ENCODE results near the gene SPINK2.

SPINK2 gene

GRCh38 chr4:56787380-56787779 lies 34.1 kb downstream of the SPINK2 start:
- no peaks in the 10 kb centered on the region for H3K27me3 ChIP-seq (ENCODE audit: control insufficient read depth, low read length)
- no peaks in the 10 kb centered on the region for H3K79me2 ChIP-seq (ENCODE audit: control insufficient read depth, low read length)
- H3K4me2 ChIP-seq (ENCODE audit: low read length), result no peak overlapping the region
- no peak overlapping the region for H3K27ac ChIP-seq (ENCODE audit: low read depth, low read length)
- H3F3A ChIP-seq (ENCODE audit: control insufficient read depth, insufficient read depth), result no peaks in the 10 kb centered on the region
- TF ChIP-seq CTCF (IDR thresholded peaks at IDR 0.05; ENCODE audit: low read depth, low read length, poor library complexity, severe bottlenecking) (no peak), EZH2phosphoT487 (IDR thresholded peaks at IDR 0.05; ENCODE audit: borderline replicate concordance, low read length) (no peak)
- H4K20me1 ChIP-seq (ENCODE audit: control insufficient read depth, insufficient read depth, low read depth, low read length), result no peaks in the 10 kb centered on the region
- no peak overlapping the region for H3K4me3 ChIP-seq (ENCODE audit: low read length)
- peaks cover 36% of the 10 kb centered on the region for H3K4me1 ChIP-seq (ENCODE audit: control insufficient read depth, low read length)
- no peaks in the 10 kb centered on the region for H3K9me3 ChIP-seq (ENCODE audit: control insufficient read depth, insufficient read depth, low read length)
- no peaks in the 10 kb centered on the region for H3K9me2 ChIP-seq (replicated peaks; ENCODE audit: control insufficient read depth, low read length)
- no peaks in the 10 kb centered on the region for H3K36me3 ChIP-seq (ENCODE audit: control insufficient read depth, low read length)

- no peaks in the 10 kb centered on the region for H3F3A ChIP-seq (ENCODE audit: control insufficient read depth, insufficient read depth)
- no peak overlapping the region for H3K27ac ChIP-seq (ENCODE audit: low read depth, low read length)
- H3K79me2 ChIP-seq (ENCODE audit: control insufficient read depth, low read length), result no peaks in the 10 kb centered on the region
- H3K4me3 ChIP-seq (ENCODE audit: low read length), result no peak overlapping the region
- no peaks in the 10 kb centered on the region for H3K9me3 ChIP-seq (ENCODE audit: control insufficient read depth, insufficient read depth, low read length)
- no peaks in the 10 kb centered on the region for H3K27me3 ChIP-seq (ENCODE audit: control insufficient read depth, low read length)
- H4K20me1 ChIP-seq (ENCODE audit: control insufficient read depth, insufficient read depth, low read depth, low read length), result no peaks in the 10 kb centered on the region
- no peak for TF ChIP-seq CTCF (IDR thresholded peaks at IDR 0.05; ENCODE audit: low read depth, low read length, poor library complexity, severe bottlenecking)
- no peak for TF ChIP-seq EZH2phosphoT487 (IDR thresholded peaks at IDR 0.05; ENCODE audit: borderline replicate concordance, low read length)
- H3K4me2 ChIP-seq (ENCODE audit: low read length), result no peak overlapping the region
- peaks cover 34% of the 10 kb centered on the region for H3K4me1 ChIP-seq (ENCODE audit: control insufficient read depth, low read length)
- H3K36me3 ChIP-seq (ENCODE audit: control insufficient read depth, low read length), result no peaks in the 10 kb centered on the region
- no peaks in the 10 kb centered on the region for H3K9me2 ChIP-seq (replicated peaks; ENCODE audit: control insufficient read depth, low read length)
Measured at GRCh38 chr4:56786955-56787354, 34.5 kb downstream of the SPINK2 start.

GRCh38 chr4:56783986-56784385 lies 37.5 kb downstream of the SPINK2 start:
- no peak overlapping the region for H3K27ac ChIP-seq (ENCODE audit: low read depth, low read length)
- H3K36me3 ChIP-seq (ENCODE audit: control insufficient read depth, low read length), result no peaks in the 10 kb centered on the region
- TF ChIP-seq CTCF (IDR thresholded peaks at IDR 0.05; ENCODE audit: low read depth, low read length, poor library complexity, severe bottlenecking) (no peak), EZH2phosphoT487 (IDR thresholded peaks at IDR 0.05; ENCODE audit: borderline replicate concordance, low read length) (no peak)

GRCh38 chr4:56782019-56782418 lies 39.5 kb downstream of the SPINK2 start:
- H4K20me1 ChIP-seq (ENCODE audit: control insufficient read depth, insufficient read depth, low read depth, low read length), result no peaks in the 10 kb centered on the region
- no peak overlapping the region for H3K27ac ChIP-seq (ENCODE audit: low read depth, low read length)
- H3K9me2 ChIP-seq (replicated peaks; ENCODE audit: control insufficient read depth, low read length), result no peaks in the 10 kb centered on the region
- H3K36me3 ChIP-seq (ENCODE audit: control insufficient read depth, low read length), result no peaks in the 10 kb centered on the region
- no peaks in the 10 kb centered on the region for H3K27me3 ChIP-seq (ENCODE audit: control insufficient read depth, low read length)
- no peak for TF ChIP-seq EZH2phosphoT487 (IDR thresholded peaks at IDR 0.05; ENCODE audit: borderline replicate concordance, low read length)
- no peak for TF ChIP-seq CTCF (IDR thresholded peaks at IDR 0.05; ENCODE audit: low read depth, low read length, poor library complexity, severe bottlenecking)
- no peaks in the 10 kb centered on the region for H3K9me3 ChIP-seq (ENCODE audit: control insufficient read depth, insufficient read depth, low read length)
- no peaks in the 10 kb centered on the region for H3F3A ChIP-seq (ENCODE audit: control insufficient read depth, insufficient read depth)
- H3K79me2 ChIP-seq (ENCODE audit: control insufficient read depth, low read length), result no peaks in the 10 kb centered on the region
- H3K4me1 ChIP-seq (ENCODE audit: control insufficient read depth, low read length), result no peaks in the 10 kb centered on the region
- no peak overlapping the region for H3K4me3 ChIP-seq (ENCODE audit: low read length)
- no peak overlapping the region for H3K4me2 ChIP-seq (ENCODE audit: low read length)

More at GRCh38 chr4:56783986-56784385, 37.5 kb downstream of the SPINK2 start:
- H4K20me1 ChIP-seq (ENCODE audit: control insufficient read depth, insufficient read depth, low read depth, low read length), result no peaks in the 10 kb centered on the region
- H3K4me1 ChIP-seq (ENCODE audit: control insufficient read depth, low read length), result peaks cover 11% of the 10 kb centered on the region
- no peaks in the 10 kb centered on the region for H3K79me2 ChIP-seq (ENCODE audit: control insufficient read depth, low read length)
- no peaks in the 10 kb centered on the region for H3K9me3 ChIP-seq (ENCODE audit: control insufficient read depth, insufficient read depth, low read length)
- no peak overlapping the region for H3K4me2 ChIP-seq (ENCODE audit: low read length)
- no peaks in the 10 kb centered on the region for H3F3A ChIP-seq (ENCODE audit: control insufficient read depth, insufficient read depth)
- no peak overlapping the region for H3K4me3 ChIP-seq (ENCODE audit: low read length)
- no peaks in the 10 kb centered on the region for H3K27me3 ChIP-seq (ENCODE audit: control insufficient read depth, low read length)
- no peaks in the 10 kb centered on the region for H3K9me2 ChIP-seq (replicated peaks; ENCODE audit: control insufficient read depth, low read length)
